Activated CD8-positive, alpha-beta memory T cell treated with anti-CD3 and anti-CD28 coated beads for 24 hours (primary cell): ENCODE data around the gene LMAN2L.

Source experiments
- DNase-seq: peaks from one replicate; pipeline ENCODE4 v3.0.0-alpha.2; 2020

LMAN2L gene

GRCh38 chr2:96702098-96702785, 37.6 kb downstream of the LMAN2L start:
- no peak for DNase-seq

- no peak for DNase-seq
These were observed 38.2 kb downstream of the LMAN2L start for GRCh38 chr2:96701636-96702035.

GRCh38 chr2:96700086-96700485, 39.8 kb downstream of the LMAN2L start:
- DNase-seq = no peak

- no peak for DNase-seq
These were observed 40.2 kb downstream of the LMAN2L start for GRCh38 chr2:96699621-96700020.

- DNase-seq = no peak
These were observed 40.8 kb downstream of the LMAN2L start for GRCh38 chr2:96699021-96699420.

GRCh38 chr2:96698221-96698861, 41.5 kb downstream of the LMAN2L start:
- DNase-seq = no peak

- DNase-seq = no peak
These were observed 42.4 kb downstream of the LMAN2L start for GRCh38 chr2:96697476-96697875.

GRCh38 chr2:96695602-96696001, 44.3 kb downstream of the LMAN2L start:
- DNase-seq = no peak

GRCh38 chr2:96694816-96695455, 44.9 kb downstream of the LMAN2L start:
- no peak for DNase-seq

- no peak for DNase-seq
These were observed 45.6 kb downstream of the LMAN2L start for GRCh38 chr2:96694279-96694678.

GRCh38 chr2:96693286-96694200, 46.3 kb downstream of the LMAN2L start:
- no peak for DNase-seq

- DNase-seq = no peak
These were observed 47.5 kb downstream of the LMAN2L start for GRCh38 chr2:96692094-96692971.

- no peak for DNase-seq
These were observed 48.7 kb downstream of the LMAN2L start for GRCh38 chr2:96691022-96691612.

GRCh38 chr2:96690306-96691021, 49.4 kb downstream of the LMAN2L start:
- no peak for DNase-seq

GRCh38 chr2:96689431-96689991, 50.4 kb downstream of the LMAN2L start:
- no peak for DNase-seq

- DNase-seq = no peak
These were observed 51.0 kb downstream of the LMAN2L start for GRCh38 chr2:96688649-96689430.

- no peak for DNase-seq
These were observed 51.9 kb downstream of the LMAN2L start for GRCh38 chr2:96687711-96688640.

- no peak for DNase-seq
These were observed 52.6 kb downstream of the LMAN2L start for GRCh38 chr2:96687266-96687665.
